SU-DHL-6 (cell line): ENCODE data around the gene PCBP2.

Experiments
- CTCF ChIP-seq: fragments of 200-600 bp; sonication (generic); IDR thresholded peaks from one replicate; pipeline ENCODE4 v1.5.1; 2017; ENCODE audit warnings: antibody characterized with exemption, mild to moderate bottlenecking, low read length, moderate library complexity; ENCODE audit not compliant: insufficient read depth, poor library complexity, severe bottlenecking
- EZH2phosphoT487 ChIP-seq: fragments of 200-600 bp; sonication (generic), shearing (Covaris generic); conservative IDR thresholded peaks from 2 replicates; pipeline ENCODE4 v1.6.1; 2018; ENCODE audit warnings: mild to moderate bottlenecking, antibody characterized with exemption, low read length, moderate library complexity, mixed read lengths

- no peak for TF ChIP-seq CTCF
- no peak for TF ChIP-seq EZH2phosphoT487
These were observed 31.5 kb downstream of the PCBP2 start for GRCh38 chr12:53483225-53483978.
